Epithelial cell of esophagus (primary cell): ENCODE measurements around the gene EPYC.

Source experiments
- DNase-seq: peaks from one replicate; pipeline ENCODE4 v3.0.0; 2010; ENCODE audit warnings: low read depth
- H3K4me3 ChIP-seq: 2 replicates; pipeline ENCODE4 v1.5.1; 2011; ENCODE audit warnings: mild to moderate bottlenecking, low read length, control low read depth
- CTCF ChIP-seq: IDR thresholded peaks from 2 replicates; pipeline ENCODE4 v1.5.1; 2011; ENCODE audit warnings: low read depth, mild to moderate bottlenecking, low read length, control low read depth, inconsistent platforms; ENCODE audit not compliant: insufficient read depth; ENCODE audit errors: missing control alignments

The EPYC gene, protein sequence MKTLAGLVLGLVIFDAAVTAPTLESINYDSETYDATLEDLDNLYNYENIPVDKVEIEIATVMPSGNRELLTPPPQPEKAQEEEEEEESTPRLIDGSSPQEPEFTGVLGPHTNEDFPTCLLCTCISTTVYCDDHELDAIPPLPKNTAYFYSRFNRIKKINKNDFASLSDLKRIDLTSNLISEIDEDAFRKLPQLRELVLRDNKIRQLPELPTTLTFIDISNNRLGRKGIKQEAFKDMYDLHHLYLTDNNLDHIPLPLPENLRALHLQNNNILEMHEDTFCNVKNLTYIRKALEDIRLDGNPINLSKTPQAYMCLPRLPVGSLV

GRCh38 chr12:91004872-91005271 lies at the start of gene EPYC:
Gene EPYC (minus strand): TSS chr12:91004972. CDS start chr12:91002565, 2,407 bp downstream.
- no peak for TF ChIP-seq CTCF
- DNase-seq = no peak
- H3K4me3 ChIP-seq = no peak within 1 kb of the TSS

DNA sequence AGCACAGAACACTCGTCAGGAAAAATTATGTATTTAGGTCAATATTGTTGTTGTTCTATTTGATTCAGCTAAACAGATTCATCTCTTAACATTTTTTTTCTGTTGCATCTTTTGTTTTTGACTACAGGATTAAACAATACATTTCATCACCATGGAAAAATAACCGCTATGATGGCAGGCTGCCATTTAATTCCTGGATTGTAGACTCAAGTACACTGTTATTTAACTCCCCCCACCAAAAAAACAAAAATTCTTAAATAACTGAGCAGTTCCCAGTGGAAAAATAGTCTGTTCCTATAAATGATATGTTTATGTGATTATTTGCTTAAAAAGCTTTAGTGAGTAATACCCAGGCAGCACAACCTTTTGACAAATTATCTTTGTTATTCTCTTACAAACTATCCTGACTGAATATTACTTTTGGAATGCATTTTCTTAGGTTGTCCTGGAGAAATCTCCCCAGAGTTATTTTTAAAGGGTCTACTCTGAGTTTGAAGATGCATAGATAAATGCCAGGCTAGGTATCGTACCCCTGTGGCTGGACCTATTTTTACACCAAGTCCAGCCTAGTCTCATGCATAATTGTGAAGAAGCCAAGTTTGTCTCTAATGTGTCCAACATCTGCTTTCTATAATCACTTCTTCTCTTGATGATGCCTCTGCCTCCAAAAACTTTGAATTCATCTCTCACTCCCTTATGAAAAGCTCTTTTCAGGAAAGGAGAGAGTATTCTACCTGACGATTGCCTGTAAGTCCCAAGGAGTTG lies 49.4 kb upstream of the EPYC start:
- no peak overlapping the region for H3K4me3 ChIP-seq
- no peak for TF ChIP-seq CTCF
- peak; percentile 9 for DNase-seq

DNA sequence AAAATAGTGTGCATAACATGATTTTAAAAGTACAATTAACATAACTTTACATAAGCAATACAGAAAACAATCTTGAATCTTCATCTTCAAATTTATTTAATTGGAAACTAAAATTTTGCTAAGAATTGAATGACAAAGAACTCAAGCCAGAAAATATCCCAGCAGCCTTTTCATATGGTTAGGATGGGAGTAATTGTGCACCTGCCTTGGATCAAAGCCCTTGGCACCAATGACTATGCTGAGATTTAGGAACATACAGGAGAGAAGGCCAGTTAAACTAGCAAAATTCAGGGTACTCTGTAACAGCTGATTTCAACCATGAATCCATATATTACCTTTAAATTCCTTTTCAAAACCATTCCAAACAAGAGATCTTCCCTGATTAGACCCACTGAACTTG lies 47.3 kb upstream of the EPYC start:
- no peak overlapping the region for H3K4me3 ChIP-seq
- TF ChIP-seq CTCF = no peak
- no peak for DNase-seq

- H3K4me3 ChIP-seq = no peak overlapping the region
- TF ChIP-seq CTCF = no peak
- no peak for DNase-seq
Measured at GRCh38 chr12:91044586-91044985, 39.8 kb upstream of the EPYC start.

DNA sequence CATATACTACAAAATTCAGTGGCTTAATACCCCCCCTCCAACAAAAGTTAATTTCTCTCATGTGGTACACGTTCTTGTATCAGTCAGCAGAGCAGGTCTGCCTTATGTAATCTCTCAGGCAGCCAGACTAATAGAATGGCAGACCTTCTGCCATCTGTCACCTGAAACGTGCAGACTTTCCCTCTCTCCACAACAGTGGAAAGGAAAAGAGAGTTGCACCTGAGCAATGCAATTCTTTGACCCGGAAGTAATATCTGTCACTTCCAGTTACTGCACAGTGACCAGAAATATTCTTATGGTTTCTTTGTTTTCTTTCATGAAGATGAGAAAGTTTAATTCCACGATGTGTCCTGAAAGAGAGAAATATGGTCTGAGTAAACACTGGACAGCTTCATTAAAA lies 38.6 kb upstream of the EPYC start:
- no peak overlapping the region for H3K4me3 ChIP-seq
- DNase-seq = no peak
- TF ChIP-seq CTCF = no peak

GRCh38 chr12:91040096-91040755 lies 35.5 kb upstream of the EPYC start:
- no peak for TF ChIP-seq CTCF
- H3K4me3 ChIP-seq = no peak overlapping the region
- peak; percentile 47 for DNase-seq
